ENCODE results near the gene COL23A1.
"Not testable (repeated sequence)": the region's sequence is repeated elsewhere in the genome, so short reads cannot be mapped to it uniquely, and the experiment has no call there.

COL23A1 gene

GRCh38 chr5:178232124-178232919 is 357.9 kb downstream of the COL23A1 start, which contains the start of gene PHYKPL:
Gene PHYKPL (minus strand): TSS chr5:178232802. CDS start chr5:178232550, 252 bp downstream.
- peak; percentile 82 for DNase-seq

- no peak for DNase-seq
Observed at GRCh38 chr5:178231539-178232123, 358.6 kb downstream of the COL23A1 start.

- DNase-seq = no peak
Observed at GRCh38 chr5:178230879-178231538, 359.2 kb downstream of the COL23A1 start.

GRCh38 chr5:178229861-178230260 is 360.3 kb downstream of the COL23A1 start:
- no peak for DNase-seq

- not testable (repeated sequence) for DNase-seq
Observed at GRCh38 chr5:178229111-178229510, 361.1 kb downstream of the COL23A1 start.

- no peak for DNase-seq
Observed at GRCh38 chr5:178228609-178229008, 361.6 kb downstream of the COL23A1 start.

GRCh38 chr5:178227929-178228328 is 362.3 kb downstream of the COL23A1 start:
- DNase-seq = no peak

- no peak for DNase-seq
Observed at GRCh38 chr5:178227138-178227659, 363.0 kb downstream of the COL23A1 start.

- DNase-seq = no peak
Observed at GRCh38 chr5:178225174-178225573, 365.0 kb downstream of the COL23A1 start.

GRCh38 chr5:178224403-178224802 is 365.8 kb downstream of the COL23A1 start:
- no peak for DNase-seq

GRCh38 chr5:178223828-178224335 is 366.3 kb downstream of the COL23A1 start:
- DNase-seq = no peak

- no peak for DNase-seq
Observed at GRCh38 chr5:178223196-178223773, 366.9 kb downstream of the COL23A1 start.

- DNase-seq = no peak
Observed at GRCh38 chr5:178222292-178222691, 367.9 kb downstream of the COL23A1 start.

- DNase-seq = no peak
Observed at GRCh38 chr5:178221853-178222252, 368.3 kb downstream of the COL23A1 start.

- no peak for DNase-seq
Observed at GRCh38 chr5:178221282-178221681, 368.9 kb downstream of the COL23A1 start.

GRCh38 chr5:178218827-178219226 is 371.4 kb downstream of the COL23A1 start:
- DNase-seq = no peak

- no peak for DNase-seq
Observed at GRCh38 chr5:178218237-178218776, 371.9 kb downstream of the COL23A1 start.

- no peak for DNase-seq
Observed at GRCh38 chr5:178216779-178217178, 373.4 kb downstream of the COL23A1 start.

- no peak for DNase-seq
Observed at GRCh38 chr5:178216088-178216534, 374.1 kb downstream of the COL23A1 start.

GRCh38 chr5:178215280-178216002 is 374.8 kb downstream of the COL23A1 start:
- DNase-seq = no peak

GRCh38 chr5:178214160-178214803 is 375.9 kb downstream of the COL23A1 start:
- DNase-seq = no peak

All from activated CD4-positive, CD25-positive, alpha-beta regulatory T cell treated with anti-CD3 and anti-CD28 coated beads, Interleukin-2, amount 50 U/mL, for 72 hours (primary cell).